ENCODE results near the gene DNAJC5G. TPM values are rescaled to one million over a fixed set of nuclear protein-coding genes. Genes with fewer than 3 reads are reported as not detected.

The DNAJC5G gene
- total RNA-seq, 4 donors from 2014 or later: not detected

DNA sequence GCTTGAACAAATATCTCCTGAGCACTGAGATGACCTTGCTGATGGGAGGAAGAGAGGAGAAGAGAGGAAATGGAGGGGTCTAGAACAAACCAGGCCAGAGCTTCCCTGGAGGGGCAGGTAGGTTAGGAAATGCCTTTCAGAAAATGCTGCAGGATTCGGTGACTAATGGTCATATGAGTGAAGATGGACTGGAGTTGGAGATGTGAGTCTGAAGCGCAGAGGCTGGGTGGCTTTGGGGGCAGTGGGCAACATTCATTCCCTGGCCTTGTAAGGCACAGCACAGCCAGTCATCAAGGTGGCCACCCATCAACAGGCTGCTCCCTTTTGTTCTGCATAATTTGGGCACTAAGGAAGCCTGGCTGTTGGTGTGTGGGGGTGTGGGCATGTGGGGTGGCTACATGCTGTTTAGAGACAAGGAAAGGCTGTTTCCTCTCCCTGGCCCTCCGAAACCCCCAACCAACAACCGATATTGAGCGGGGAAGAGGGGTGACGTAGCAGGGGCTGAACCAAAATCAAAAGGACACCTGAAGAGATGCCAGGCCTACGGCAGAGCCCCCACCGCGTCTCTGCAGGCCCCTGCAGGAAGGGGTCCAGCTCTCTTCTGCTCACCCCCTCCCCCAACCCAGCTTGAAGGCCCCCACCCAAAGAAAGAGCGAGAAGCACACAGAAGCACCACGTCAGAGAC, 13.8 kb upstream of the DNAJC5G start:
- 35 to 52% methylated on average over 9 to 11 of the region's 11 CpGs for WGBS, 2 donors (ENCODE audit: low coverage in 1 of 2)
- TF ChIP-seq POLR2AphosphoS5 (IDR thresholded peaks at IDR 0.05) (no peak), POLR2A (IDR thresholded peaks at IDR 0.05) (no peak), EP300 (IDR thresholded peaks at IDR 0.05; ENCODE audit: low read depth) (no peak)
- TF ChIP-seq, protein P1, sequence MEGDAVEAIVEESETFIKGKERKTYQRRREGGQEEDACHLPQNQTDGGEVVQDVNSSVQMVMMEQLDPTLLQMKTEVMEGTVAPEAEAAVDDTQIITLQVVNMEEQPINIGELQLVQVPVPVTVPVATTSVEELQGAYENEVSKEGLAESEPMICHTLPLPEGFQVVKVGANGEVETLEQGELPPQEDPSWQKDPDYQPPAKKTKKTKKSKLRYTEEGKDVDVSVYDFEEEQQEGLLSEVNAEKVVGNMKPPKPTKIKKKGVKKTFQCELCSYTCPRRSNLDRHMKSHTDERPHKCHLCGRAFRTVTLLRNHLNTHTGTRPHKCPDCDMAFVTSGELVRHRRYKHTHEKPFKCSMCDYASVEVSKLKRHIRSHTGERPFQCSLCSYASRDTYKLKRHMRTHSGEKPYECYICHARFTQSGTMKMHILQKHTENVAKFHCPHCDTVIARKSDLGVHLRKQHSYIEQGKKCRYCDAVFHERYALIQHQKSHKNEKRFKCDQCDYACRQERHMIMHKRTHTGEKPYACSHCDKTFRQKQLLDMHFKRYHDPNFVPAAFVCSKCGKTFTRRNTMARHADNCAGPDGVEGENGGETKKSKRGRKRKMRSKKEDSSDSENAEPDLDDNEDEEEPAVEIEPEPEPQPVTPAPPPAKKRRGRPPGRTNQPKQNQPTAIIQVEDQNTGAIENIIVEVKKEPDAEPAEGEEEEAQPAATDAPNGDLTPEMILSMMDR (IDR thresholded peaks at IDR 0.05): no peak
- peaks cover 14 to 36% (median 35%) of the 10 kb centered on the region in 4 donors for H3K4me1 ChIP-seq
- DNase-seq: no peak
- intact Hi-C loops (cut with DNase I; ENCODE audit: low total_unique reads): no loop called here
- no peak overlapping the region for H3K27ac ChIP-seq
- H3K9me3 ChIP-seq: no peaks in the 10 kb centered on the region
- in situ Hi-C loops (cut with MboI; ENCODE audit: low pct_ligation_motif_present in 1 of 4, low pct_unique_long_range_greater_than_20kb in 1 of 4, low sequenced_read_pairs in 3 of 4): no loop called here
- no peak overlapping the region for H3K4me3 ChIP-seq
- H3K27me3 ChIP-seq: peaks cover 100% of the 10 kb centered on the region
- no peaks in the 10 kb centered on the region for H3K36me3 ChIP-seq

- in situ Hi-C loops (cut with MboI; ENCODE audit: low pct_ligation_motif_present in 1 of 4, low pct_unique_long_range_greater_than_20kb in 1 of 4, low sequenced_read_pairs in 3 of 4): no loop called here
- no peak for TF ChIP-seq EP300 (IDR thresholded peaks at IDR 0.05; ENCODE audit: low read depth)
- Histone ChIP-seq H3K4me3 (peak overlapping the region in 3 of 4 donors; percentile 26 to 57 (median 49)), H3K36me3 (no peaks in the 10 kb centered on the region), H3K27me3 (peaks cover 100% of the 10 kb centered on the region), H3K9me3 (no peaks in the 10 kb centered on the region), H3K4me1 (peaks cover 14 to 36% (median 35%) of the 10 kb centered on the region in 4 donors), H3K27ac (no peak overlapping the region)
- intact Hi-C loops (cut with DNase I; ENCODE audit: low total_unique reads): no loop called here
- WGBS, 2 donors (ENCODE audit: low coverage in 1 of 2): 4% methylated on average over 18 of the region's 40 CpGs; no CpG with 5 or more reads in 1 of the 2 donors
- no peak for DNase-seq
Measured at GRCh38 chr2:27261926-27262298, 13.3 kb upstream of the DNAJC5G start.

- in situ Hi-C loops (cut with MboI; ENCODE audit: low pct_ligation_motif_present in 1 of 4, low pct_unique_long_range_greater_than_20kb in 1 of 4, low sequenced_read_pairs in 3 of 4) (no loop called here), intact Hi-C loops (cut with DNase I; ENCODE audit: low total_unique reads) (no loop called here)
- WGBS, 2 donors (ENCODE audit: low coverage in 1 of 2): 1% methylated on average over 60 of the region's 96 CpGs; no CpG with 5 or more reads in 1 of the 2 donors
- H3K4me3 ChIP-seq: peak within 1 kb of the TSS; percentile 20 to 57 (median 38)
- H3K27ac ChIP-seq: no peak within 1 kb of the TSS
- H3K4me1 ChIP-seq: peaks cover 14 to 36% (median 35%) of the 10 kb centered on the region in 4 donors
- peak; percentile 71 for DNase-seq
- TF ChIP-seq POLR2AphosphoS5 (IDR thresholded peaks at IDR 0.05) (no peak), EP300 (IDR thresholded peaks at IDR 0.05; ENCODE audit: low read depth) (no peak), POLR2A (IDR thresholded peaks at IDR 0.05) (no peak)
- TF ChIP-seq, protein P1 (IDR thresholded peaks at IDR 0.05): no peak
- H3K27me3 ChIP-seq: peaks cover 100% of the 10 kb centered on the region
- no peaks in the 10 kb centered on the region for H3K9me3 ChIP-seq
- H3K36me3 ChIP-seq: no peaks in the 10 kb centered on the region
Measured at GRCh38 chr2:27262379-27263286, 12.6 kb upstream of the DNAJC5G start, which contains the start of gene SLC30A3. TSS of gene SLC30A3 (minus strand) at chr2:27263047. CDS start at chr2:27262906, 141 bp downstream.

DNA sequence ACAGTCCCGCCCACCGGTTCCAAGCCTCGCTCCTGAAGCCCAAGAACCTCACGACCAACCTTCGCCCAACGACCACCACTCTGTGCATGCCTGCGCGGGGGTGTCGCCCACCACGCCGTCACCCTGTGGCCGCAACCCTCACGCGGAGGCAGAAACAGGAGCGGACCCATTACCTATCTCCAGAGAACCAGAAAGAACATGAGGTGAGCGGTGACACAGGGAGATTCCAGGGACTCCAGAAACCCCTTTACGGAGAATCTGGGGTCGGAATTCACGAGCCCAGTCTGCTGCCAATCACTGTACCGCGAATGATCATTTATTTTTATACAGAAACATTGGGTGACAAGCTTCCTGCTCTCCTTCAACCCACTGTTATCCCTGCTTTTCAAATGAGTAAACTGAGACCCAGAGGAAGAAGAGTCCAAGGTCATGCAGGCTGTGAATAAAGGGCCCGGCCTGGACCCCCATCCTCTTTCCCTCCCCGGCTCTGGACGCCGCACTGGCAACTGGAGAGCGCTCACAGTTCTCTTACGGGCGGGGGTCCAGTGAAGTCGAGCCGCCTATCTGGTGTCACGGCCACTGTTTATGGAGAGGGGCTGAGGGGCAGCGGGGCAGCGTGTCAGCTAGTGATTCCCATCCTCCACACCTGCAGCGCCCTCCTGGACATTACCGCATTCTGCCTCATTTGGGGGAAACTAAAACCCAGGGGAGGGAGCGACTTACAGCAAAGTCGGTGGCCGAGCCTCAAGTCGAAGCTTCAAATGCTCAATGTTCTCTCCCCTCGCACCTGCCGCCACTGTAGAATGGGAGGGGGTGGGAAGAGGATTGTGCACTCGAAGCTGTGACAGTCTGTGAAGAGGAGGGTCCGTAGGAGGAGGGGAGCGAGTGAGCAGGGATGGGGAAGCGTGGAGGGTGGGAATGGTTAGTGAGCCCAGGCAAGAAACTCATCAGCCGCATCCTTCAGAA, 11.7 kb upstream of the DNAJC5G start:
- Histone ChIP-seq H3K27ac (no peak overlapping the region), H3K27me3 (peaks cover 100% of the 10 kb centered on the region), H3K4me1 (peaks cover 14 to 36% (median 35%) of the 10 kb centered on the region in 4 donors), H3K9me3 (no peaks in the 10 kb centered on the region), H3K4me3 (peak overlapping the region in 3 of 4 donors; percentile 26 to 57 (median 49)), H3K36me3 (no peaks in the 10 kb centered on the region)
- intact Hi-C loops (cut with DNase I; ENCODE audit: low total_unique reads) (no loop called here), in situ Hi-C loops (cut with MboI; ENCODE audit: low pct_ligation_motif_present in 1 of 4, low pct_unique_long_range_greater_than_20kb in 1 of 4, low sequenced_read_pairs in 3 of 4) (no loop called here)
- TF ChIP-seq POLR2AphosphoS5 (IDR thresholded peaks at IDR 0.05): no peak
- TF ChIP-seq, protein P1 (IDR thresholded peaks at IDR 0.05): no peak
- TF ChIP-seq EP300 (IDR thresholded peaks at IDR 0.05; ENCODE audit: low read depth): no peak
- TF ChIP-seq POLR2A (IDR thresholded peaks at IDR 0.05): no peak
- DNase-seq: no peak
- WGBS, 2 donors (ENCODE audit: low coverage in 1 of 2): 0 to 3% methylated on average over 4 to 43 of the region's 46 CpGs
